Sciatic nerve (tissue), 2 donors: ENCODE data around the gene TSNAXIP1. TPM values are rescaled to one million over a fixed set of nuclear protein-coding genes. Genes with fewer than 3 reads are reported as not detected.
A peak's percentile ranks its signal among the peaks of the same experiment; 100 is the strongest.
"Not testable (repeated sequence)": the region's sequence is repeated elsewhere in the genome, so short reads cannot be mapped to it uniquely, and the experiment has no call there.

ENCODE experiments used
- ATAC-seq: fragments of 200-7000 bp; cut with Tn5 transposase; one replicate; pipeline ENCODE4 v1.9.1; 2020; ENCODE audit warnings: mild to moderate bottlenecking, moderate library complexity
- DNase-seq: peaks from one replicate; pipeline ENCODE4 v3.0.0-alpha.2; 2020; ENCODE audit warnings: low spot score
- intact Hi-C: fragments of 100-400 bp; cut with DNase I; formaldehyde crosslinking; loops from one replicate; pipeline ENCODE4 v1.14.2; 2022
- total RNA-seq: library from RNA; stranded (reverse); fragmentation: NEBNext Ultra II Directional; extraction: Animal tissue kit (Norgen Biotek cat#: 25700); gene quantifications from one replicate; pipeline ENCODE4 v1.2.1, GENCODE V29; 2021
- donor health status: DM: no; HTN: no; CAD: no.
- donor health status: DM: no; HTN: no; CAD: no.

TSNAXIP1 gene
- total RNA-seq, 1 donor from 2014 or later = 1.5 TPM

DNA sequence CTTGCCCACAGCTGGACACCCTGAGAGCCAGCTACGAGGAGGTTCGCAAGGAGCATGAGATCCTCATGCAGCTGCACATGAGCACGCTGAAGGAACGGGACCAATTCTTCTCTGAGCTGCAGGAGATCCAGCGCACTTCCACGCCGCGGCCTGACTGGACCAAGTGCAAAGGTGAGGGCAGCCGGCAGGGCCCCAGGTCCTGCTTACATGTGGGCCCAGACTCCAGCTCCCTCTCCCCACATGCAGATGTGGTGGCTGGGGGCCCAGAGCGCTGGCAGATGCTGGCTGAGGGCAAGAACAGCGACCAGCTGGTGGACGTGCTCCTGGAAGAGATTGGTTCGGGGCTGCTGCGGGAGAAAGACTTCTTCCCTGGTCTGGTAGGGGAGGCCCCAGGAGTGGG is 19.2 kb downstream of the TSNAXIP1 start:
- ATAC-seq (no peak), DNase-seq (no peak)
- intact Hi-C loops = loop anchor here (5.0 kb wide), 1 partner anchor 216 kb away; no protein-coding TSS in a partner anchor

DNA sequence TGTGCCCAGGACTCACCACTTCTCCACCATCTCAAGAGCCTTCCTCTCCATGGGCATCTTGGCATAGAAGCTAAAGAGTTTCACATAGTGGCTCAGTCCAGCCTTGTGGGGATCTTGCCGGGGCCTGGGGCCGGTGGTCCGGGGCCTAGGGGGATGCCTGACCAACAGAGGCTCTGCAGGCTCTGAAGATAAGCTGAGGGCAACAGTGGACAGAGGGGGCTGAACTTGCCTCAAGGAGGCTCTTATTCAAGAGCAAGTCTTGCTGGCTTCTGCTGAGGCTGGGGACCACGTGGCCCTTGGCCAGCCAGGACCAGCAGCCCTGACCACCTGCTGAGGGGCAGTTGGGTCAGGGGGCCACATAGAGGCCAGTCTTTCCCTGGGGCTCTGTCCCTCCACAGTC is 22.0 kb downstream of the TSNAXIP1 start:
- ATAC-seq = no peak
- DNase-seq = no peak
- intact Hi-C loops = loop anchor here (5.0 kb wide), 1 partner anchor 214 kb away; no protein-coding TSS in a partner anchor

DNA sequence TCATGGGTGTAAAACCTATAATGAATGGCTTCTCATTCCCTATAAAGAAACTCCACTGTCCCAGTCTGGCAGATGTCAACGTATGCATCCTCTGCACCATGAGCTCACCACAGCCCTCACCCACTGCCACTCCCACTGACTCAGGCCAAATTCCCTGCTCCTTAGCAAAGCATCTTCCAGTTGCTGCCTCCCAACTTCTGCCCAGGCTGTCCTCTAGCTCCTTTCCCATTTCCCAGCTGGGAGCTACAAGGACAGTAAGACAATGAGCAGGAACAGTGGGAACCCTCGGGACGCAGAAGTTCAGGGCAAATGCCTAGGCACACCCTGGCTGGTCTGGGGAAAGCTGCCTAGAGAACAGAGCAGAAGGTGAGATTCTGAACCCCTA is 26.3 kb downstream of the TSNAXIP1 start:
- peak; percentile 8 for ATAC-seq
- intact Hi-C loops = no loop called here
- no peak for DNase-seq

DNA sequence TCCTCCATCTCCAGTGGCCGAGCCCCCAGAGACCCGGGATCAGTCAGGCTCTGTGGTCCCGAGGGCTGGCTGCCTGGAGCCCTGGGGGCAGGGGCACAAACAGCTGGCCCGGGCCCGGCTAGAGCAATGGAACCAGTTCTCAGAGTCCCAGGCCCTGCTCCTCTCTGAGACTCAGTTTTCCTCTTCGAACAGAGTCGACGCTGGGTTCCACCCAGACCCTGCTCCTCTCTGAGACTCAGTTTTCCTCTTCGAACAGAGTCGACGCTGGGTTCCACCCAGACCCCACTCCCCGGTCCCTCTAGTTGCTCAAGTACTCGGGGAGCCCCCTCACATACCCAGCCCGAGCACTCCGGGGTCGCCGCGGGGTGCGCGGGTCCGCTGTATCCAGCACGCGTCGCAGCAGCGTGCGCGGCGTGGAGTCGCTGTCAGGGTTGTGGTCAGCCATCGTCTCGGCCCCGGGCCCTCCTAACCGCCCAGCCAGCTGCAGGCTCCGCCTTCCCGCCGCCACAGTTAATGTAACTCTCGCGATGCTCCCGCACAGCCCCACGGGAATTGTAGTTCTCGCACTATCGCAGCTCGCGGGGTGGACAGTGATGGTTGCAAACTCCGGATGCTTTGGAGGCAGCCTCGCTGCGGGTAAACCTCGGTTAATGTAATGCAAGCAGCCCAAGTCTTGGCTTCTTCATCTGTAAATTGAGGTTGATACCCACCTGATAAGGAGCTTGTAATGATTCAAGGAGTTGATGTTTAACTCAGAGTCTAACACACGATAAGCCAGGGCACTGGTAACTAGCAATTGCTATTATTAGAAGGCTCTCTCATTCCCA is 26.9 kb downstream of the TSNAXIP1 start:
- ATAC-seq = peak; percentile 99
- intact Hi-C loops = no loop called here
- peak; percentile 98 for DNase-seq

- no peak for ATAC-seq
- intact Hi-C loops = no loop called here
- DNase-seq = no peak
These were observed 27.5 kb downstream of the TSNAXIP1 start for GRCh38 chr16:67834242-67834614.

DNA sequence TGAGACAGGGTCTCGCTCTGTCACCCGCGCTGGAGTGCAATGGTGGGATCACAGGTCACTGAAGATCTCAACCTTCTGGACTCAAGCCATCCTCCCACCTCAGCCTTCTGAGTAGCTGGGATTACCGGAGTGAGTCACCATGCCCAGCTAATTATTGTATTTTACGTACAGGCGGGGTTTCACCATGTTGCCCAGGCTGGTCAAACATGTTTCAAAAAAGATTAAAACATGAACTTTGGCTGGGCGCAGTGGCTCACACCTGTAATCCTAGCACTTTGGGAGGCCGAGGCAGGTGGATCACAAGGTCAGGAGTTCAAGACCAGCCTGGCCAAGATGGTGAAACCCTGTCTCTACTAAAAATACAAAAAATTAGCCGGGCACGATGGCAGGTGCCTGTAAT is 30.5 kb downstream of the TSNAXIP1 start:
- ATAC-seq, DNase-seq: not testable (repeated sequence)

GRCh38 chr16:67837811-67838210 is 31.1 kb downstream of the TSNAXIP1 start:
- no peak for ATAC-seq
- no peak for DNase-seq
- intact Hi-C loops = no loop called here

More for the DNA sequence above, 30.5 kb downstream of the TSNAXIP1 start:
- intact Hi-C loops = not testable (repeated sequence)

- ATAC-seq = peak; percentile 0
- intact Hi-C loops = no loop called here
- DNase-seq = no peak
These were observed 34.6 kb downstream of the TSNAXIP1 start for GRCh38 chr16:67841198-67841815.

GRCh38 chr16:67841816-67842508 is 35.3 kb downstream of the TSNAXIP1 start, which contains the start of gene THAP11:
Gene THAP11 (plus strand): TSS chr16:67842320. CDS start chr16:67842555, 235 bp downstream.
- DNase-seq (peak; percentile 96), ATAC-seq (peak; percentile 88)
- intact Hi-C loops = no loop called here

DNA sequence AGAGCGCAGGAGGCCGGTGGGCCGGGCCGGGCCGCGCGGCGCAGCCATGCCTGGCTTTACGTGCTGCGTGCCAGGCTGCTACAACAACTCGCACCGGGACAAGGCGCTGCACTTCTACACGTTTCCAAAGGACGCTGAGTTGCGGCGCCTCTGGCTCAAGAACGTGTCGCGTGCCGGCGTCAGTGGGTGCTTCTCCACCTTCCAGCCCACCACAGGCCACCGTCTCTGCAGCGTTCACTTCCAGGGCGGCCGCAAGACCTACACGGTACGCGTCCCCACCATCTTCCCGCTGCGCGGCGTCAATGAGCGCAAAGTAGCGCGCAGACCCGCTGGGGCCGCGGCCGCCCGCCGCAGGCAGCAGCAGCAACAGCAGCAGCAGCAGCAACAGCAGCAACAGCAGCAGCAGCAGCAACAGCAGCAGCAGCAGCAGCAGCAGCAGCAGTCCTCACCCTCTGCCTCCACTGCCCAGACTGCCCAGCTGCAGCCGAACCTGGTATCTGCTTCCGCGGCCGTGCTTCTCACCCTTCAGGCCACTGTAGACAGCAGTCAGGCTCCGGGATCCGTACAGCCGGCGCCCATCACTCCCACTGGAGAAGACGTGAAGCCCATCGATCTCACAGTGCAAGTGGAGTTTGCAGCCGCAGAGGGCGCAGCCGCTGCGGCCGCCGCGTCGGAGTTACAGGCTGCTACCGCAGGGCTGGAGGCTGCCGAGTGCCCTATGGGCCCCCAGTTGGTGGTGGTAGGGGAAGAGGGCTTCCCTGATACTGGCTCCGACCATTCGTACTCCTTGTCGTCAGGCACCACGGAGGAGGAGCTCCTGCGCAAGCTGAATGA is 36.0 kb downstream of the TSNAXIP1 start:
- DNase-seq = peak; percentile 75
- intact Hi-C loops = no loop called here
- no peak for ATAC-seq

- ATAC-seq = no peak
- no peak for DNase-seq
- intact Hi-C loops = no loop called here
These were observed 36.7 kb downstream of the TSNAXIP1 start for GRCh38 chr16:67843343-67843765.

DNA sequence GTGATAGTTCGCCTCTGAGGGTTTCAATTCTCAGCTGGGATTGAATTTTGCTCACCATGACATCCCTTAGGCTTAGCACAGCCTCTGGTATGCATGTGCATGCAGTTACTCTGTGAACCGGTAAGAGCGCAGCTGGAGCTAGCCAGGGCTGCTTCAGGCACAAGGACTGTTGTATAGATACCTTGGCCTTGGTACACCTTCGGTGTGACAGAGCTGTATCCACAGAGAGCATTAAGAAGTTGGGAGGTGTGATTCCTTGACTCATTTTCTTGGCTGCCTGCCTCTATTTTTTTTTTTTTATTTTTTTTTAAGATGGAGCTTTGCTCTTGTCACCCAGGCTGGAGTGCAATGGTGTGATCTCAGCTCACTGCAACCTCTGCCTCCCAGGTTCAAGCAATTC is 37.8 kb downstream of the TSNAXIP1 start:
- DNase-seq (no peak), ATAC-seq (no peak)
- intact Hi-C loops = no loop called here

DNA sequence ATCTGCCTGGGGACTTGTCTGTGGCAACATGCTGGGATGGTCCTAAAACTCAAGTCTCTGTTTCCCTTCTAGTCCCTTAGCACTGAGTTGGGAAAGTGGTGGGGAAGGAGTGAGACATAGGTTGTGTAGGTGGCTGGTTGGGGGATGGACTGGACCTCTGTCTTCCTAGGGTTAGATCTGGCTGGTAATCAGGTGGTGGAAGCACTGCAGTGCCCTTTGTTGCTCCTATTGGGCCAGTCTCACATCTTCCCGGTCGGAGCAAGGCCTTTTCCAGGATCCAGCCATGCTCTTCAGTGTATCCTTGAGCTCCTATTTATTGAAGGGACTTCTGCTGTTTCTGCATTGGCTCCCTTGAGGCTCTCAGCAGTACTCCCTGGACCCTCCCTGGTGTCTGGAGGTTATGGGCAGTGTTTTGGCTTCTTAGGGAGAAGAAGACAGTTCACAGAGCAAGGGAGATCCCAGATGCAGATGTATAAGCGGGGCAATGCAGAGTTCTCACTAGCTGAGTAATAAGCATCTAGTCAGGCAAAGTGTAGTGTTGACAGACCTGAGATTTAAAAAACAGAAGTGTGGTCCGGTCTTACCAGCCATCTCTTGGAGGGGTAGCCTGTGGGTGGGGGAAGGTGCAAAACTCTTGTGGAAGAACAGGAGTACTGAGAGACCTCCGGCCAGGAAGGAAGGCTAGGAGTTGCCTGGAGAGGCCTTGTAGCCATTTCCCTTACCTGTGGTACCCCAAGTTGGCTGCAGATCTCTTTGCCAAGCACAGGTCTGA is 38.8 kb downstream of the TSNAXIP1 start:
- intact Hi-C loops = no loop called here
- DNase-seq (no peak), ATAC-seq (no peak)

GRCh38 chr16:67846063-67846319 is 39.3 kb downstream of the TSNAXIP1 start:
- intact Hi-C loops = no loop called here
- ATAC-seq = no peak

DNA sequence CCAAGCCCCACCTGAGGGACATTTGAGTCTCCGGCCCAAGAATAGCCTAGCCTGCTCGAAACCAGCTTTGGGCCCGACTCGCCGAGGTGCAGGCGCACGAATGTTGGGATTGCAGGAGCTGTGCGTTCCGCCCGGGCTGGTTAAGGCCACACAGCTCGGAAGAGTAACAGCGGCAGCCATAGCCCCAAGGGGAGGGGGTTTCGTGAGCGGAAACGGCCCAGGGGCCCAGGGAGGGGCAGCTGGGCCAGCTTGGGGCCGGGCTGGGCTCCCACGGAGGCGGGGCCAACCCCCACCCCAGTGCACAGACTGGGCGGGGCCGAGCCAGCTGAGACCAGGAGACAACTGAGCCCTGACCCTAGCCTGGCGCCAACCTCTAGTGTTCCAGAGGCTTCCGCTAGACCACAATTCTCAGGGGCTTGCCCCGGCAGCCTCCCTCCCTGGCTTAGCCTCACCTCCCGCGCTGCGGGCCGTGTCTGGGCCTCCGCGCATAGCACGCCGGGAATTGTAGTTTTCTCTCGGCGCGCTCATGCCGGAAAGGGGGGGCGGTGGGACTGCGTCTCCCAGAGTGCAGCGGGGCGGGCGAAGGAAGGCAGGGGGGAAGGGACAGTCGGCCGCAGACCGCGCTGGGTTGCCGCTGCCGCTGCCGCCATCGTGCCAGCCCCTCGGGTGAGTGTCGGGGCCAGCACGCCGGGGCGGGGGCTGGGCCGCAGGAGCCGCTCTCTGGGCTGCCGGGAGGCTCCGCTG is 39.8 kb downstream of the TSNAXIP1 start, which contains the start of gene NUTF2:
TSS of gene NUTF2 (plus strand) at position 614 of the 744 bp plus-strand sequence. CDS start 18,198 bp downstream, outside the sequence.
- peak; percentile 97 for DNase-seq
- ATAC-seq = peak; percentile 91
- intact Hi-C loops = no loop called here

More at GRCh38 chr16:67846063-67846319, 39.3 kb downstream of the TSNAXIP1 start:
- DNase-seq = no peak

GRCh38 chr16:67847064-67847861 is 40.6 kb downstream of the TSNAXIP1 start, which contains the start of gene CENPT:
Gene CENPT (minus strand): TSS chr16:67847693. CDS start chr16:67833859, 13,834 bp downstream.
- ATAC-seq (peak; percentile 18), DNase-seq (peak; percentile 73)
- intact Hi-C loops = no loop called here

DNA sequence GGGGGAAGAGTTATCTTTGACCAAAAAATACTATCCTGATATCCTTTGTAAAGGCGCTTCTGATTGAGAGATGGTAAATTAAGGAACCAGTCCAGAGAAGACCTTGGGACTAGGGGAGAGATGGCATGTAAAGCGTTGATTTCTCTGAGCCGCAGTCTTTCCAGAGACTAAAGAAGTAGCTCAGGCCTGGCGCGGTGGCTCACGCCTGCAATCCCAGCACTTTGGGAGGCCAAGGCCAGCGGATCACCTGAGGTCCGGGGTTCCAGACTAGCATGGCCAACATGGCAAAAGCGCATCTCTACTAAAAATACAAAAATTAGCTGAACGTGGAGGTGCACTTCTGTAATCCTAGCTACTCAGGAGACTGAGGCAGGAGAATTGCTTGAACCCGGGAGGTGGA is 41.4 kb downstream of the TSNAXIP1 start:
- intact Hi-C loops = no loop called here
- DNase-seq = no peak
- no peak for ATAC-seq
